ENCODE data around the gene SLC6A1.

- TF ChIP-seq CHD4 (IDR thresholded peaks at IDR 0.05; ENCODE audit: borderline replicate concordance, low read length) (no peak), ARNTL (CRISPR knock-in tag; IDR thresholded peaks at IDR 0.05) (no peak), HDAC2 (CRISPR knock-in tag; IDR thresholded peaks at IDR 0.05) (no peak), ZNF274 (CRISPR knock-in tag; IDR thresholded peaks at IDR 0.05) (no peak), ERF (CRISPR knock-in tag; IDR thresholded peaks at IDR 0.05) (no peak), ZNF564 (CRISPR knock-in tag; IDR thresholded peaks at IDR 0.05) (no peak)
Measured at GRCh38 chr3:11021611-11022011, 29.1 kb downstream of the SLC6A1 start.

All from HepG2 (cell line).